Stimulated activated CD4-positive, alpha-beta T cell treated with anti-CD3 and anti-CD28 coated beads, Interleukin-15, amount 100 ng/mL, for 48 hours (primary cell): ENCODE results near the gene NDUFB5.
A peak's percentile ranks its signal among the peaks of the same experiment; 100 is the strongest.

Experiments
- DNase-seq, 2 donors: peaks; one replicate each; pipeline ENCODE4 v3.0.0-alpha.2; 2020; ENCODE audit warnings: low read depth in 2 of 2

Gene NDUFB5

GRCh38 chr3:179604321-179605078, at the start of gene NDUFB5, which contains the start of gene MRPL47:
NDUFB5 (plus strand) TSS chr3:179604794; CDS start chr3:179604816, 22 bp downstream.
MRPL47 (minus strand) TSS chr3:179604638; CDS start chr3:179604624, 14 bp downstream.
- peak; percentile 84 to 85 for DNase-seq

GRCh38 chr3:179558742-179559364, 45.7 kb upstream of the NDUFB5 start:
- peak in 1 of 2 donors; percentile 17 for DNase-seq

- no peak for DNase-seq
These were observed 43.8 kb upstream of the NDUFB5 start for GRCh38 chr3:179560791-179561190.

GRCh38 chr3:179562591-179563270, 41.9 kb upstream of the NDUFB5 start, which contains the start of gene ACTL6A:
ACTL6A (plus strand) TSS chr3:179562926; CDS start chr3:179563093, 167 bp downstream.
- peak; percentile 99 for DNase-seq

GRCh38 chr3:179563271-179563783, 41.3 kb upstream of the NDUFB5 start:
- DNase-seq: peak; percentile 60 to 72

GRCh38 chr3:179565496-179565895, 39.1 kb upstream of the NDUFB5 start:
- no peak for DNase-seq

GRCh38 chr3:179580992-179581391, 23.6 kb upstream of the NDUFB5 start:
- DNase-seq: no peak

GRCh38 chr3:179589143-179589542, 15.5 kb upstream of the NDUFB5 start:
- DNase-seq: no peak

GRCh38 chr3:179590669-179591068, 13.9 kb upstream of the NDUFB5 start:
- DNase-seq: no peak

- DNase-seq: no peak
These were observed 13.3 kb upstream of the NDUFB5 start for GRCh38 chr3:179591313-179591712.

- no peak for DNase-seq
These were observed 5.1 kb upstream of the NDUFB5 start for GRCh38 chr3:179599531-179599930.

GRCh38 chr3:179603321-179603720, 1.3 kb upstream of the NDUFB5 start:
- DNase-seq: no peak

- DNase-seq: no peak
These were observed 763 bp upstream of the NDUFB5 start for GRCh38 chr3:179603831-179604230.

- no peak for DNase-seq
These were observed 2.0 kb downstream of the NDUFB5 start for GRCh38 chr3:179606534-179607085.

- no peak for DNase-seq
These were observed 4.5 kb downstream of the NDUFB5 start for GRCh38 chr3:179608931-179609720.

GRCh38 chr3:179610066-179610465, 5.5 kb downstream of the NDUFB5 start:
- DNase-seq: no peak

GRCh38 chr3:179613807-179614206, 9.2 kb downstream of the NDUFB5 start:
- DNase-seq: no peak

- no peak for DNase-seq
These were observed 11.0 kb downstream of the NDUFB5 start for GRCh38 chr3:179615458-179616173.

- DNase-seq: no peak
These were observed 17.4 kb downstream of the NDUFB5 start for GRCh38 chr3:179622023-179622422.

GRCh38 chr3:179624451-179624850, 19.9 kb downstream of the NDUFB5 start:
- no peak for DNase-seq
